GM19239 (cell line): Measurements from ENCODE around the gene RNGTT.
A peak's percentile ranks its signal among the peaks of the same experiment; 100 is the strongest.
"Not testable (repeated sequence)": the region's sequence is repeated elsewhere in the genome, so short reads cannot be mapped to it uniquely, and the experiment has no call there.

ENCODE experiments used
- DNase-seq: peaks from one replicate; pipeline ENCODE4 v3.0.0; 2011; ENCODE audit warnings: low spot score; ENCODE audit not compliant: insufficient read length
- FAIRE-seq: peaks from 2 replicates; lab custom pipeline; 2011; peaks lifted over from hg19 to GRCh38; lab: Jason Lieb, UNC

RNGTT gene

DNA sequence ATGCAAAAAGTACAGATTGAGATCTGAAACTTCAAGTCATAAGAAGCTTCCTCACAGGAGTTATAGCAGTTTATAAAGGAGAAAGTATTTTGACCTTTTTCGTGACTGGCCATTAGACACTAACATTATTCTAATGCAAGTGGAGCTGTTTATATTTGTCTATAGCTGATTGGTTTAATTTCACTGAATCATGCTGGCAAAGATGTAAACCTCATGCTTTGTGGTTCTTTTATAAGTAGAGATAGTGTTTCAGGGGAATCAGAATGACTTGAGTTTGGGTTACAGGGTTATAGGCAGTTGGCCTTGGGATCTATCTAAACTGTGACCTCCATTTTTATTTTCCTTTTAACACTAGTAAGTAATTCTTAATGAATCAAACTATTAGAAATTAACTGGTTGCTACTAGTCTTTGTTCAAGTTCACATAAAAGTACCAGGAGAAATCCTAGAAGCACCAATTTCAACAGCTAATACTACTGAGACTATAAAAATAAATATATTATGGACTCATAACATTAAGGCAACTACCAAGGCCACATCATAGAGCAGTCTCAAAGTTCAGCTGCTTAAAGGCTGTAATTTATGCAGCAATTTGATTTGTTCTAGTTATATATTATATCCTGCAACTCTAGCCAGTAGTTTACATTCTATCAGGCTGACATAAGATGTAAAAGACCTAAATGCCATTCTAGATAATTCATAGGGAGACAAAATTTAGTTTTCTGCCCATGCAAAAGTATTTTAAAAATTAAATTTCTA lies 94.0 kb downstream of the RNGTT start:
- no peak for DNase-seq
- peak; percentile 74 for FAIRE-seq

DNA sequence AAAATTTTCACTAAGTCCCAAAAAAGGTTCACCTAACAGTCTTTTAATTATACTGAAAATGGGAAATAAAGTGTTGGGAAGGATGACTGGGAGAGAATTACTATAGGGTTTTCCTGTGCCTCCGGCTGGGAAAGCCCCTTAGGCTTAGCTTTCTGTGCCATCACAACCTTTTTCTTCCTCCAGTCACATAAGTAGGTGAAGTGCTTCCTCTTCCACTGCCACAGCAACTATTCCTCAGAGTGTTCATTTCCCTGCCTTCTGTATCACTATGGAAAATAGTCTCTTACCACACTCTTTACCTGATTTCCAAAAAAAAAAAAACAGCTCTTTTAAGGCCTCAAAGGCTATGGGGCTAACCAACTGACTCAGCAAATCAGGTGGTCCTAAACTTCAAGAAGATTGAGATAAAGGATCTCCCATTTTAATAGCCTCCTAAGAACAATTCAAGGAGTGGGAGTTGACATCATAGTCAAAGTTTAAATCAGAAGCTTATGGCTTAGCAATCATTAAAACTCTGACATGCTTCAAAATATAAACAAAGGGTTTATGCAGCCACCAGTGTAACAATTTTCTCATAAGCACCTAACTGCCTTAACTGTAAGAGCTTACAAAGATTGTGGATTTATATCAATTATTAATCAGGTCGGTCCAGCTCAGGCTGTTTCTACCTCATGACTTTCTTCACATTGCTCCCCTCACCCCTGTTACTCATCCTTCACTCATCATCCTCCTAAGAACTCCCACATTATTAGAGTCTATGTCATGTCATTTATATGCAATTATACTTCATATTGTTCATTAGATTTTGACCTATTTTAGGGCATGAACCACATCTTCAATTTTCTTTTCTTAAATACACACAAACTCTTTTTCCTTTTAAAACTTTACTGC lies 95.3 kb downstream of the RNGTT start:
- DNase-seq (no peak), FAIRE-seq (peak; percentile 72)

DNA sequence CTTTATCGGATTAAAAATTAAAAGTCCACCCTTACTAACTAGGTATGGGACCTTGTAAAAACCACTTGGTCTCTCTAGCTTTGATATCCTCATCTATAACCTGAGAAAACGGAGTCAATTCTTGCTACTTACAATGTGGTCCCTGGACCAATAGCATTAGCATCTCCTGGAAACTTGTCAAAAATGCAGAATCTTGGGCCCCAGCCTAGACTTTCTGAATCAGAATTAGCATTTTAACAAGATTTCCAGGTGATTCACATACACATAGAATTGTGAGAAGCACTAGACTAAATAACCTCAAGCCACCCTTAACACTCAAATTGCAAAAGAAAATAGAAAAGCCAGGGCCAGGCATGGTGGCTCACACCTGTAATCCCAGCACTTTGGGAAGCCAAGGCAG lies 96.6 kb downstream of the RNGTT start:
- no peak for FAIRE-seq
- no peak for DNase-seq

DNA sequence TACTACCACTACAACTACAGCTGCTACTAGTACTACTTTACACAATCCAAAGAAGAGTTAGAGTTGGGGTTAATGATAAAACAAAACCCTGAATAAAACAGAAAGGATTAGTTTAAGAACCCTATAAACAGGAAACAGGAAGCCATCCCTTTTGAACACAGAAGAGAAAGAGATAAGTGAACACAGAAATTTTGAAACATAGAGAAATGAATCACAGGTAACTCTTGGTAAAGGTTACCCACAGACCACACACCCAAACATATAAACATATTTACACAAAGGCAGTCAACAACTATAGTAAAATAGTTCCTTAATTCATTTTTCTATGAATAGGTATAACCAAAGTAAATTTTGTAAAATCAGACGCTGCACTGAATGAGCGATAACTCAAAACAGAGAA lies 98.1 kb downstream of the RNGTT start:
- FAIRE-seq: peak; percentile 11
- no peak for DNase-seq

DNA sequence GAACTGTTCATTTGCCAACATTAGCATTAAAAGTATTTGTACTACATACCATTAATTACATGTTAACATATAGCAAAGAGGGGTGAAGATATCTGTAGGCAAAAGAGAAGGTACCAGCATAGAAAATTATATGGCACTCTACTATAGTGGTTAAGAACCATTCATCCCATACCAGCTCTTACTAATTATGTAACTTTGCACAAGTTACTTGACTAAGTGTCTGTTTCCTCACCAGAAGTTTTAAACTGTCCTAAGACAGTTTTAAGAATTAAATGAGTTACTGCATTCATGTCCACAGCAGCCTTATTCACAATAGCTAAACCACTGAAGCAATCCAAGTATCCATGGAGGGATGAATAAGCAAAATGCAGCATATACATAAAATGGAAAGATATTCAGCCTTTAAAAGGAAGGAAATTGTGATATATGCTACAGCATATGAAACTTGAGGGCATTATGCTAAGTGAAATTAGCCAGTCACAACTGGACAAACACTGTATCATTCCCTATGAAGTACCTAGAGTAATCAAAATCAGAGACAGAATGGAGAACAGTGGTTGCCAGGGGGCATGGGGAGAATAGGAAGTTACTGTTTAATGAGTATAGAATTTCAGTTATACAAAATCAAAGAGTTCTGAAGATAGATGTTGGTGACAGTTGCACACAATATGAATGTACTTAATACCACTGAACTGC lies 98.9 kb downstream of the RNGTT start:
- no peak for FAIRE-seq
- DNase-seq: no peak

DNA sequence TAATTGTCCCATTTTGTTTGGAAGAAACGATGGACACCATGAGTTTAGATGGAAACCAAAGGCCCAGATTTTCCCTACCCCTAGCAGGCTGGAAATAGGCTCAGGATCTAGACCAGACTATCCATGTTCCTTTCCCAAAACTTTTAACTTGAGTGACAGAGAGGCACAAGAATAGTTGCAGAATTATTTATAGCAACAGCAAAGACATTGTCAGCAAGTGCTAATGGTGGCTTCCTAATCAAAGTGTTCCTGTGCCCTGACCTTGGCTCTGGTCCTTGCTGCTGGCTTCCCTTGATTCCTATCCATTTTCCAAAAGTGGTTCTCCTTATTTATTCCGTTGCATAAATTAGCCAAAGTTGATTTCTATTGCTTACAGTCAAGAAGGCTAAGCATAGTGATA lies 103.1 kb downstream of the RNGTT start:
- FAIRE-seq (no peak), DNase-seq (no peak)

DNA sequence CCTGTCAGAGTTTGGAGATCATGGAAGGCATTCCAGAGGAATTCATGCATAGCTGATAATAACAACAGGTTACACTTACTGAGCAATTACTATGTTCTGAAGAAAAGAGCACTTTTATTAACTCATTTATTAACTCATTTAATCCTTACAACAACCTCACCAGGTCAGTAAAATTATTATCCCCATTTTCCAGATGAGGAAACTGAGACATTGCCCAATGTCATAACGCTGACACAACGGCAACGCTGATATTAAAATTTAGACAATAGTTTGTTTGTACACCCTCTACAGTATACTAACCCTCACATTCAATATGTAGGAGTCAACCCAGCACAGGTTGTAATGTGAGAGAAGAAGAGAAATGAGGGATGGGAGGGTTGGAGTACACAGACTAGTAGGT lies 105.0 kb downstream of the RNGTT start:
- FAIRE-seq: no peak

DNA sequence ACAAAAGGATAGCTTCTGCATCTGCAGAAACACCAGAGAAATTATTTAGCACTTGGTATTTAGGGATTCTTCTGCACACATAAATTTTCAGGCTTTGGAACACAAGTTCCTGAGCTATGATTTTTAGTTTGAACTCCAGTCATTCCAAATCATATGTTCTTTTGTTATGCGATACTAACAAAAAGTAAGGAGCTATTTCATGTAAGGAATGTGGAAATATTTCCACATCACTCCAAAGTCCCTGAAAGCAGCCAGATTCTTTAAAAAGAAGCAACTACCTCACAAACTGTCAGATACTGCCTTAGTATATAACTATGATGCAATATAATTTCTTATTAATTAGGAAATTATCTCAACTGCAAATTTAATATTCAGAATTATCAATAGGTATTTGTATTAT lies 106.9 kb downstream of the RNGTT start:
- no peak for FAIRE-seq
- no peak for DNase-seq

More for the DNA sequence above, 105.0 kb downstream of the RNGTT start:
- no peak for DNase-seq

DNA sequence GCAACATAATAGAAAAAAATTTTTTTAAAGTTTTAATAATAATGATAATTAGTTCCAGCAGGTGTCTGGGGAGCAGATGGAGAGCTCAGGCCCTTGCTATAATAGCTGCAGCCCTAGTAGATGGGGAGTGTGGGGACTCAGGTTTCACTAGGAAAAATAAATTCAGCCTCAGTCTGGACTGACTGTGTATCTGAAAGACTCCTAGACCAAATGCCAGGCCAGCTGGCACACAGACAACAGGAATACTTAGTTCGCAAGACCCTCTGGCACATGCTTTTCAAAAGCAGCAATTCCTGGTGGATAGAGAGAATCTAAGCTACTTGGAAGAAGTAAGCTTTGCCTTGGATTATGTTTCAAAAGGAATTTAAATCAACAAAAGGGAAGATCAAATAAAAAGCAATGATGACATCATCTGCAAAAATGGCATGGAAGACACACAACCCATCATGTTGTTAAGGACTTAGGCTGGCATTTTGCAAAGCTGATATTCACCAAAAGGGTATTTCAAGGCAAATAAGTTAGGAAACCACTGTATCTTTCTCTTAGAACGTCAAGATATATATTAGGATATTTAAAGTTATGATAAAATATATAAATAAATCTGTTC lies 107.8 kb downstream of the RNGTT start:
- no peak for FAIRE-seq
- no peak for DNase-seq

DNA sequence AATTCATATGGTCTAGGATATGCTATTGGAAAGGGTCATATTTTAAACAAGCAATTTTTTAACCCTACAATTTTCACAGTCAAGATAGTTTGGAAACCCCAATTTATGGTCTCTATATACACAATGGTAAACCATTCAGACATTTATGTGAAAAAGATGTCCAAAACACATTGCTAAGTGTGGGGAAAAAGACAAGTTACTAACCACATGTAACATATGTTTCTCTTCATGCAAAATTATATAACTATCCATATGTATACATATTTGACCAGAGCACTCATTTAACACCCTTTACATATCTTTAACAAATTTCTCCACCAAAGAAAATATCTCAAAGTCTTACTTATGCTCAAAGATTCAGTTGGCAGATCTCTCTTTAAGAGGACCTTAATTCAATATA lies 110.6 kb downstream of the RNGTT start:
- DNase-seq (no peak), FAIRE-seq (no peak)

DNA sequence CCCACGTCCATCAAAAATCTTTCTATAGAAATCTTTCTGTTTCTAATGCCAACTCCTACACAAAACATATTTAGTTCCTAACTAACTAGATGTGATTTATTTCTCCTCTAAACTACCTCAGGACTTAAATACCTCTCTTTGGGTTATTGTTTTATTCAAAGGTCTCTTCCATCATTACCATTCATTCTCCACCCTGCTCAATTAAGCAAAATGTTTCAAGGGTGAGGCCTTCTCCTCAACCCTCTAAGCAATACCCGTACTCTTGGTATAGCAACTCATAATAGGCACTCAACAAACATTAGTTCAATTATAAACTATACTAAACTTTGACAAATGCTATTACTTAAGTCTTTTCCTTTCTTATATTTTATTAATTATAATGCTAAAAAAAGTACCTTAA lies 111.4 kb downstream of the RNGTT start:
- FAIRE-seq: no peak
- DNase-seq: no peak

DNA sequence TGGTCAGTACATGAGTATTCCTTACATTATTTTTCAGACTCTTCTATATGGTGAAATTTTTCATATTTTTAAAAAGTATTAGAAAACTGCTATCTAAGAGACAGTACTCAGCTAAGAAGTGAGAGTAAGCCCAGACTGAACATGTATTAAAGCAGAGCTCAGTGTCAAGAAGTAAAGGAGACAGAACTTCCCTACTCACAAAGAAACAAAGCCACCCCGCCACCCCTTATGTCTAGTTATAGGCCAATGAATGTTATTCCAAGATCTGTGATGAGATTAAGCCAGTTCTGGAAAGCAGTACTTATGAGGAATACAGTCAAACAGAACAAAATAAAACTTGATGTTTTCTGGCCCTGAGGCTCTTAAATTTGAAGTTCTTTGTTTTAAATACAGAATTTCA lies 114.5 kb downstream of the RNGTT start:
- peak; percentile 39 for FAIRE-seq
- no peak for DNase-seq

DNA sequence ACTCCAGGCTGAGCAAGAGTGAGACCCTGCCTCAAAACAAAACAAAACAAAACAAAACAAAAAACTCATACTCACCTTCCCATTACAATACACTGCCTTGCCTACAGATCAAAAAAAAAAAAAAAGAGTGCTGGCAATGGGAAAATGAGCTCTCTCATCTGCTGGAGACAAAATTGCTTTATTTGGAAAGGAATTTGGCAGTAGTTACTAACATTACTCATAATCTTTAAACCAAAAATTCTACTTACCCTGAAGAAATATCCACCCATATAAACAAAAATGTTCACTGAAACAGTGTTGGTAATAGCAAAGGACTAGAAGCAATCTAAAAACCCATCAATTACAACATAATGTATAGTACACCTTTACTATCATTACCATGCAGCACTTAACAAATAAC lies 120.4 kb downstream of the RNGTT start:
- FAIRE-seq: peak; percentile 8
- DNase-seq: no peak

DNA sequence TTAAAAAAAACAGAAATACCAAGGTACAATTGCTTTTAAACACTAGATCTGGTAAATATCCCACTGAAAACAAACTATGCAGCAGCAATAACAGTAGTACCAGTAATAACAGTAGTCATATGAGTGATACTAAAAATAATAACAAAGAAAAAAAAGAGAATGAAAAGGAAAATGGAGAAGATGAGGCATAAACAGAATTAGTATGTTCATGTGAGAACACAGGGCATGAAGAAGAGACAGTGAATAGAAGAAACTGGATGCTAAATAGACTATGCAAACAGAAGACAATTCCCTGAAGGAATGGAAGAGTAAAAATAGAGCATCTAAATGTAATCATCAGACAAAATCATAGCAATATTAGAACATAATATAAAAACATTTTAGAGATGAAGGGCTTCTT lies 121.1 kb downstream of the RNGTT start:
- DNase-seq (no peak), FAIRE-seq (no peak)

DNA sequence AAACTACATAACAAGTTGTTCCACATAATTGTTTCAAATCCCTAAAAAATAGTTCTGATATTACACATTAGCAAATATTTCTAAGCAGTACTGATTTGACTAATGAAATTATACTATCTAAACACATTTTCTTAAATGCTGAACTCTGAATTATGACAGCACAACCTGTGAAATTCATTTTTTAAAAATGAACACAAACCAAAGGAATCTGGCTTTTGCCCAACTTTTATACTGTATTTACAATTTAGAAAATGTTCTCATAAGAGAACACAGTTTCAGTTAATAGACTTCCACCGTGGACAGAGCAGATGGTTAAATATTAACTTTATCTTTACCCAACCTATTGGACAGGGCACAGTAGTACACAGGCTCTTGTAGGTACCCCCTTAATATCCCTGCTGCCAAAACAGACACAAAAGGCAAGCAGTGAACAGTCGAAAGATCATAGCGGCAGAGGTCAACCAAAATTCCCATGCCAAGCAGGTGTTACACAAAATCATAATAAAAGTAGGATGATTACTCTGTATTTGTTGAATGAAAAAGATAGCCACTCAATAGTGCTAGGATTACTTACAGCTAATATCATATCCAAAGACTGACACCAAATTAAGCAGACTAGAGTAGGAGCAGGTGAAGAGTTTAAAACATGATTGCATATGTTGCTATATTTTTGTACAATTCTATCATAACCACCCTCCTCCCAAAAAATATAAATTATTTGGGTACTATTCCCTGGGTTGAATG lies 122.5 kb downstream of the RNGTT start:
- DNase-seq: no peak
- no peak for FAIRE-seq

DNA sequence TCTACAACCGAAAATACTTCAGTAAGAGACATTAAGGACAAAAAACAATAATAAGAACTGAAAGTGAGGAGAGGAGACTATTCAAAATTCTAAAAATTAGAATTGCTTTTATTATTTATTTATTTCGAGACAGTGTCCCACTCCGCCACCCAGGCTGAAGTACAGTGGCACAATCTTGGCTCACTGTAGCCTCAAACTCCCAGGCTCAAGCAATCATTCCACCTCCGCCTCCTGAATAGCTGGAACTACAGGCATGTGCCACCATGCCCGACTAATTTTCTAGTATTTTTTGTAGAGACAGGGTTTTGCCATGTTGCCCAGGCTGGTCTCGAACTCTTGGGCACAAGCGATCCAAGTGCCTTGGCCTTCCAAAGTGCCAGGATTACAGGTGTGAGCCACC lies 123.1 kb downstream of the RNGTT start:
- no peak for DNase-seq
- no peak for FAIRE-seq

DNA sequence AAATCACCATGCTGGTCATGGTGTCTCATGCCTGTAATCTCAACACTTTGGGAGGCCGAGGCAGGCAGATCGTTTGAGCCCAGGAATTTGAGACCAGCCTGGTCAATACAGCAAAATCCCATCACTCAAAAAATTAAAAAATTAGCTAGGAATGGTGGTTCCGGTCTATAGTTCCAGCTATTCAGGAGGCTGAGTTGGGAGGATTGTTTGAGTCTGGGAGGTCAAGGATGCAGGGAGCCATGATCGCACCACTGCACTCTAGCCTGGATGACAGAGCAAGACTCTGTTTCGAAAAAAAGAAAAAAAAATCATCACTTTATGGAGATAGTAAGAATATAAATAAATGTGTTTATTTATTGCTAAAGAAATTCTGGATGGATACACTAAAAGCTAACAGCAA lies 124.1 kb downstream of the RNGTT start:
- FAIRE-seq: no peak

DNA sequence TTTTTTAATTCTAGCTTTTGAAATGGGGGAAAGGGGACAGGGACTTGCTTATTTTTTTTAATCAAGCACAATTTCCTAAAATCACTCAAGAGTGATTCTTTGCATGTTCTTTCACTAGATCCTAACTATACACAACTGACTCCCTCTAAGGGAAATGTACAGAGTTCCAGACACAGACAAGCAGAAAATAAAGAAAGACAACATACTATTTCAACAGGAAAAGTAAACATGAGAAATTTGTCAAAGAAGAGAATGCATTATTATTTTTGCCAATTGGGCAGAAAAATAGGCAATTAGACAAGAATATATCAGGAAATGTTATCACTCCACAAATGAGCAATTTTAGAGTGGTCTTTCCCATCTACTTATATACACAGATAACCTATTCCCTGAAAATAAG lies 128.2 kb downstream of the RNGTT start:
- FAIRE-seq (no peak), DNase-seq (no peak)

More for the DNA sequence above, 124.1 kb downstream of the RNGTT start:
- DNase-seq: no peak

DNA sequence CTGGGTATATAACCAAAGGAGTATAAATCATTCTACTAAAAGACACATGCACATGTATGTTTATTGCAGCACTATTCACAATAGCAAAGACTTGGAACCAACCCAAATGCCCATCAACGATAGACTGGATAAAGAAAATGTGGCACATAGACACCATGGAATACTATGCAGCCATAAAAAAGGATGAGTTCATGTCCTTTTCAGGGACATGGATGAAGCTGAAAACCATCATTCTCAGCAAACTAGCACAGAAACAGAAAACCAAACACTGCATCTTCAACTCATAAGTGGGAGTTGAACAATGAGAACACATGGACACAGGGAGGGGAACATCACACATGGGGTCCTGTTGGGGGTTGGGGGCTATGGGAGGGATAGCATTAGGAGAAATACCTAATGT lies 130.3 kb downstream of the RNGTT start:
- FAIRE-seq, DNase-seq: not testable (repeated sequence)

DNA sequence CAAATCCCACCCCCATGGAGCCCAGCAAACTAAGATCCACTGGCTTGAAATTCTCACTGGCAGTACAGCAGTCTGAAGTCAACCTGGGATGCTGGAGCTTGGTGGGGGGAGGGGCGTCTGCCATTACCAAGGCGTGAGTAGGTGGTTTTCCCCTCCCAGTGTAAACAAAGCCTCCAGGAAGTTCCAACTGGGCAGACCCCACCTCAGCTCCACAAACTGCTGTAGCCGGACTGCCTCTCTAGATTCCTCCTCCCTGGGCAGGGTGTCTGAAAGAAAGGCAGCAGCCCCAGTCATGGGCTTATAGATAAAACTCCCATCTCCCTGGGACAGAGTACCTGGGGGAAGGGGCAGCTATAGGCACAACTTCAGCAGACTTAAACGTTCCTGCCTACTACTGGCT lies 135.8 kb downstream of the RNGTT start:
- FAIRE-seq, DNase-seq: not testable (repeated sequence)
